Adrenal gland (tissue), 5 donors: Measurements from ENCODE around the gene RSU1.

Source experiments
- POLR2A ChIP-seq, 2 donors: fragments of 450-650 bp; IDR thresholded peaks; one replicate each; pipeline ENCODE4 v1.6.1; 2017; ENCODE audit warnings: antibody characterized with exemption in 2 of 2, mild to moderate bottlenecking in 2 of 2, moderate library complexity in 1 of 2
- TF ChIP-seq, protein P1 (sequence below), 6 experiments: fragments of 450-650 bp in 4 of 6; fragments of 200-600 bp in 2 of 6; sonication (generic) in 1 of 6; IDR thresholded peaks; 1 replicate in 5 of 6; 2 replicates in 1 of 6; pipeline versions ENCODE4 v1.5.1 to v1.8.0; 2016 to 2021; ENCODE audit warnings: antibody characterized with exemption in 6 of 6, mild to moderate bottlenecking in 2 of 6, moderate library complexity in 1 of 6
- donor health status: DM: no; HTN: no; CAD: no.

DNA sequence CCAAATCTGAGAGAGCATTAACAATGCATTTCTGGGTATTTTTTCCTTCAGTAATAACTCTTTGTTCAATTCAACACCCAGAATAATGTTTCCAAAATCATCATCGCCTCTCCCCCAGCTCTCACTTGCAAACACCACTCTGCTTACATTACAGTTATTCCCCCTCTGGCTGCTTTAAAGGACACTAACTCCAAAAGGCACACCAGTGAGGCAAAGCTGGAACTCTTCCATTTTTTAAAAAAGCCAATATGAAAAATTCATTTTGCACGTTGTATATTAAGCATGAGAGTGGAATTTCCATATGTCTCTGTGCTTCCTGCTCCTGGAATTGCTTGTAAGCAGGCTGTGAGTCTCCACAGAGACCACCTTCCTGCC is 204.3 kb downstream of the RSU1 start:
- TF ChIP-seq, protein P1, sequence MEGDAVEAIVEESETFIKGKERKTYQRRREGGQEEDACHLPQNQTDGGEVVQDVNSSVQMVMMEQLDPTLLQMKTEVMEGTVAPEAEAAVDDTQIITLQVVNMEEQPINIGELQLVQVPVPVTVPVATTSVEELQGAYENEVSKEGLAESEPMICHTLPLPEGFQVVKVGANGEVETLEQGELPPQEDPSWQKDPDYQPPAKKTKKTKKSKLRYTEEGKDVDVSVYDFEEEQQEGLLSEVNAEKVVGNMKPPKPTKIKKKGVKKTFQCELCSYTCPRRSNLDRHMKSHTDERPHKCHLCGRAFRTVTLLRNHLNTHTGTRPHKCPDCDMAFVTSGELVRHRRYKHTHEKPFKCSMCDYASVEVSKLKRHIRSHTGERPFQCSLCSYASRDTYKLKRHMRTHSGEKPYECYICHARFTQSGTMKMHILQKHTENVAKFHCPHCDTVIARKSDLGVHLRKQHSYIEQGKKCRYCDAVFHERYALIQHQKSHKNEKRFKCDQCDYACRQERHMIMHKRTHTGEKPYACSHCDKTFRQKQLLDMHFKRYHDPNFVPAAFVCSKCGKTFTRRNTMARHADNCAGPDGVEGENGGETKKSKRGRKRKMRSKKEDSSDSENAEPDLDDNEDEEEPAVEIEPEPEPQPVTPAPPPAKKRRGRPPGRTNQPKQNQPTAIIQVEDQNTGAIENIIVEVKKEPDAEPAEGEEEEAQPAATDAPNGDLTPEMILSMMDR (IDR thresholded peaks at IDR 0.05), result no peak
- TF ChIP-seq POLR2A (IDR thresholded peaks at IDR 0.05), result no peak
